Measurements from ENCODE around the gene FAAP100.

The FAAP100 gene

DNA sequence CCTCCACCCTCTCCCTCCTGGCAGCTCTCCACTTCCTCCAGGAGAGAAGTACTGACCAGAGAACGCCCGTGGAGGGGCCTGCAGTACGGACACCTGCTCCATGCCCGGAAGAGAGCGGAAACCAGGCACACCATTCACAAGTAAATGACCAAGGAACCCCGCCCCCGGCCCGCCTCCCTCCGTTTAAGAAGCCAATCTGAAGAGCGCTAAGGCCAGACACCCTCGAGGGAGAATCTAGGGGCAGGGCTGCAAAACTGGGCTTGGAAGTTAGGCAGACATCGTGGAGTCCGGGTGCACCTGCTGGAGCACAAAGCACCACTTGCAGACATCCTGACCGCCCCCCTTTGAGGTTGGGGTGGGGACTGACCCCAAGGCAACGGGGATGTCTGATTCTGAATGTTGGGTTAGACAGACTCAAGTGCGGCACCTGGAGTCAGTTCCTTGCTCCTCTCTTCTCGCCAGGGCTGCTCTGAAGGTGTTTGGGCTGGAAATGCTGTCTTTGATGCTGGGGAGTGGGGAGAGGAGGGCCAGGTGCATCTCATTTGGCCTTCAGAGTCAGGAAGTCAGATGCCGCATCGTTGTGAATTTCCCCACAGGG is 964 bp upstream of the FAAP100 start:
- DNase-seq, result peak; percentile 86

DNA sequence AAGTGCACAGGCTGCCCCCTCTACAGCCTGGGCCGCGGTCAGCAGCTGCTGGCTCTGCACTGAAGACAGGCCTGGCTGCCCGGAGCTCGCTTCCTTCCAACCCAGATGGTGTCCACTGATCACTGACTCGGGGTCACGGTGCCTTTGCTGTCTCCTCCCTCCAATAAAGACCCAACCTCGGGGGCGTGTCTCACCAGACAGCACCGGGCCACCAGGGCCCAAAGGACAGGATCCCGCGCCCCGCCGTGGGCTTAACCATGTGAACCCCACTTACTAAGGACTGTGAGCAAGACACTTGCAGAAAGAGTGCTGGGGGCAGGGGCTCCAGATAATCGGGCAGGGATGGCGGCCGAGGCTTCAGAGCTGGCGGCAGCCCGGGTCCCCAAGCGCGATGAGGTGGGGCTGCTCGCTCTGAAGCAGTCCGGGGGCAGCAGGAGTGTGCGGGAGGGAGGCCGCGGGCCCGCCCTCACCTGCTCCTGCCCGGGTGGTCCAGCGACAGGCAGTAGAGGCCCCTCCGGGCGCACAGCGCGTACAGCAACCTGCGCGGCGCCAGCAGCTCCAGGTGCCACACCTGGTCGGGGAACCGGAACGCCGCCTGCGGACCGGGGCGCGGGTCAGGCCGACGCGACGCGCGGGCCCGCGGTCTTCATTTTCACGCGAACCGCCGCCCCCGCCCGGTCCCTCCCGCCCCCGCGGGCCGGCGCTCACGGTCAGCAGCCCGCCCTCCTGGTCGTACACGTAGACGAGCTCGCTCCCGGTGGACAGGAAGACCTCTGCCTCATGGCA is 502 bp downstream of the FAAP100 start:
- DNase-seq, result peak; percentile 69

GRCh38 chr17:81550830-81551457 is 1.2 kb downstream of the FAAP100 start:
- DNase-seq, result no peak

GRCh38 chr17:81550285-81550684 is 1.9 kb downstream of the FAAP100 start:
- no peak for DNase-seq

GRCh38 chr17:81549826-81550225 is 2.3 kb downstream of the FAAP100 start:
- no peak for DNase-seq

DNA sequence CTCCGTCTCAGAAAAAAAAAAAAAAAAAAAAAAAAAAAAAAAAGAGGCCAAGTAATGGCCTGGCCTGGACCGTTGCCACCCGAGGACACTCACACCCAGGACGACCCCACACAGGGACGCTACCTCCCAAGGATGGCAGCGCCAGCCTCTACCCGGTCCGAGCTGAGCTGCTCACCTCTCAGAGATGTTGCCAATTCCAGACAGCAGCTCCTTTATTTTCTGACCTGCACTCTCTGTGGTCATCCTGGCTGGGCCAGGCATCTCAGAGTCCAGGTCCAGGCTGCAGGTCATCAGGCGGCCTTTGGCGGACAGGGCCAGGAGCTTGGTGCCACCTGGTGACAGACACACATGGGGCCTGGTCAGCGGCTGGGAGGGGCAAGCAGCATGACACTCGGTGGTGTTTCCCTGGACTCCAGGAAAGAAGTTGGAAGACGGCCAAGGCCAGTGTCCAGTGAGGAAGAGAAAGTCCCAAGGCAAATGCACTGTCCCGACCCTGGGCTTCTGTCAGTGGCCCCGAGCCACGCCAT is 3.1 kb downstream of the FAAP100 start:
- no peak for DNase-seq

- no peak for DNase-seq
These were observed 4.6 kb downstream of the FAAP100 start for GRCh38 chr17:81547614-81547982.

GRCh38 chr17:81546906-81547613 is 5.1 kb downstream of the FAAP100 start:
- DNase-seq, result no peak

- DNase-seq, result no peak
These were observed 6.8 kb downstream of the FAAP100 start for GRCh38 chr17:81545160-81545949.

GRCh38 chr17:81544281-81544974 is 7.7 kb downstream of the FAAP100 start:
- DNase-seq, result no peak

DNA sequence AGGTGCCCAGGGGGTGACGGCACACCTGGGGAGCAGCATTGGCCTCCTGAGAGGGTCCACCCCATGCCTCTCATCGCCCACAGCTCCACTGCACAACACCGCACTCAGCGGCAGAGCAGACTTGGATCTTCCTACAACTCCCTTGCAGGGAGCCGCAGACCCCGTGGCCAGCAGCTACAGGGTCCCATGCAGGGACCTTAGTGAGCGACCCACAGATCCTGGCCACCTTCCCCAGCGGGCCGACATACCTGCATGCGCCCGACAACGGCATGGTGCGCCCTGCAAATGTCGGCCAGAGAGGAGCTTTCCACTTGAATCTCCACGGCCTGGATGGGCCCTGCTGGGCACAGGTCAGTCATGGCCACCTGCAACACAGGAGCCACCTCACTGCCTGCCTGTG is 8.4 kb downstream of the FAAP100 start:
- DNase-seq, result no peak

- no peak for DNase-seq
These were observed 8.8 kb downstream of the FAAP100 start for GRCh38 chr17:81543339-81543675.

DNA sequence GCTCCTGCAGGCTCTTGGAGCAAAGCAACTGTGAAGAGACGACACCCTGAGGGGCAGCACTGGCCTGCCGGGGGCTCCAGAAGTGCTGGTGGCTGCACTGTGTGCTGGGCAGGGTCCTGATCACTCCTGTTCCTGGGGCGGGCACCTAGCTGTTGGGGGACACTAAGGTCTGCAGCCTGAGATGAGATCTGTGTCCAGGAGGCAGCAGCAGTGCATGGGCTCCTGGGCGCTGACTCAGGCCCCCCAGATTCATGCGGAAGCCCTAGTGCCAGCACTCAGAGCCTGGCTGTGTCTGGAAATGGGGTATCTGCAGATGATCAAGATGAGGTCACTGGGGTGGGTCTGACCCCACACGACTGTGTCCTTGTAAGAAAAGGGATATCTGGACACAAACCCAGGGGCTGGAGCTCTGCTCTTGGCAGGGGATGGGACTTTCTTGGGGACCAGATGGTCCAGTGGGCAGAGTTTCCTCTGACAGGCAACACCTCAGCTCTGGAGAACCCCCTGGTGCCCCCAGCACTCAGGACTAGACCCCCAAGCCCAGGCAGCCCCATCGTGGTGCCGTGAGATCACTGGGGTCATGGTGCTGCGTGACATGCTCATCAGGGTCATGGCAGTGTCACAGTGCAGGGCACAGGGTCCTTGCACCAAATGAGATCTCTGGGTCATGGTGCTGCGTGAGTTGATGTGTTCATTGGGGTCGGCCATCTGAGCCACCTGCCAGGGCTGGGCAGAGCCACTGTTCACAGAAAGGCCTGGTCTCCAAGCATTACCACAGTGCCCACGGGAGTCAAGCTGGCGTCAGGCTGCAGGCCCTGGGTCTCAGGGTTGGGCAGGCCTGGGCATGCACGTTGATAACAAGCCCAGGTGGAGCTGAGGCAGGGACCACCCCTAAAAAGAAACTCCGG is 9.5 kb downstream of the FAAP100 start:
- DNase-seq, result no peak

- no peak for DNase-seq
These were observed 11.0 kb downstream of the FAAP100 start for GRCh38 chr17:81541123-81541522.

GRCh38 chr17:81540676-81541027 is 11.5 kb downstream of the FAAP100 start:
- DNase-seq, result no peak

DNA sequence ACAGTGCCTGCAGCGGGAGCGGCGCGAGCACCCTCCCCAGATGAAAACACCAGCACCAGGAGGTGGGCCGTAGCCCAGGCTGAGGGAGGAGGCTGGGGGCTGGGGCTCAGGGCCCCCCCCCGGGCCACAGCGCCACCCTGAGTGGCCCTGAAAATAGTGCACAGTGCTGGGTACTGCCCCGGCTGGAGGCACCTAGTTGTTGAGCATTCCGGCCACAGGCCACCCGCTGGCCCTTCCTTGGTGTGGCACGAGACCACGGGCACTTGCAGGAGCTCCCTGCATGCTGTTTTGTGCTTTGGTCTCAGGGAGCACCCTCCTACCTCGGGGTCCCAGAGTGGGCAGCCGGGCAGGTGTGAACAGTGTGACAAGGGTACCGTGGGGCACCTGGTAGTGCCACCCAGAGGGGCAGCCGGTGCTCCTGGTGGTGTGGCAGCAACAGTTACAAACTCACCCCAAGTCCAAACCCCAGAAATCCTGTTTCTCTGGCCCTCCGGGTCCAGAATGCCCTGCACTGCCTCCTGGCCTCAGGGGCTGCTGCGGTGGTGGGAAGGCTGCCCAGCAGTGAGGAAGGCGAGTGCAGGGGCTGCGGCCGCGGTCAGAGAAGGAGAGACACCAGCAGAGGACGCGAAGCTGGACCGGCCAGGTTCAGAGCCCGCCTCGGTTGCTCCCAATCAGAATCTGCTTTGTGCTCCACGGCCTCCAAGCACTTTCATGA is 12.0 kb downstream of the FAAP100 start:
- DNase-seq, result no peak

DNA sequence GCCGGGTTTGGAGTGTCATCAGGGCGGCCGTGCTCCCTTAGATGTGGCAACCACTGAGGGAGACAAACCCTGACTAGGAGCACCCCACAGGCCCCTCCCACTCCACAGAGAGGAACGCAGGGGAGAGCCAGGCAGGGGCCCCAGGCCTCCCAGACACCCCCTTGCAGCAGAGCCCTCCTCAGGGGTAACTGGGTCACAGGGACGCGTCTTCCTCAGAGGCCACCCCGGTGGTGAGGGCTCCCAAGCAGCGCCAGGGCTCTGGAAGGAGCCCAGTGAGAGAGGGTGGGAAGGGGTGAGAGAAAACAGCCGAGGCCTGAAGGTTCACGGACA is 12.6 kb downstream of the FAAP100 start:
- DNase-seq, result no peak

GRCh38 chr17:81538651-81539570 is 13.2 kb downstream of the FAAP100 start:
- no peak for DNase-seq

DNA sequence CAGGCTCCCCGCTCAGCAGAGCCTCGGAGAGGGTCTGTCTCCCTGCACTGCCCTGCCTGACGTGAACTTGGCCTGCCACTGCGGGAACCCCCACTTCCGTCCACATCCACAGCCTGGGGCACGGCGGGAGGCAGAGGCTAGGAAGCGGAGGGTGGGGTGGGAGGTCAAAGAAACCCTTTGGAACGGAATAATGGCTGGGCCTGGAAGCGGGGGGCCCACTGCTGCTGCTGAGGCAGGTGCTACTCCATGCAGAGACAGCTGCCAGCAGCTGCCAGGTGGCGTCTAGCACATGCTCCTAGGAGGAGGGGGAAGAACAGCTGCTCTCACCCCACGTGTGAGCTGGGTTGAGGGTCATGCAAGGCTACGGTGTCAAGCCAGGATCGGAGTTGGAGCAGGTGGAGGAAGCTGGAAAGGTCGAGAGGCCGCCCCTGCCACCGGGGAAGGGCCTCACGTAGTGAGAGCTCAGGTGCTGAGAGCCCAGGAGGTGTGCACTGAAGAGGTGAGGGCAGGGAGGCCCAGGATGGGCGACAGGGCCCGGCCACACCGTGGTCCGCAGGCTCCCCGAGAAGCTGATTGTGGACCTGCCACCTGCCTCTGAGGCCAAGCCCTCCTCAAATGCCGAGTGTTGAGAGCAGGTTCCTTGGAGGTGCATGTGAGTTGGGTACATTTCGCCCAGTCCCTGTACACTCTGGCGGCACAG is 14.1 kb downstream of the FAAP100 start:
- DNase-seq, result no peak
